ENCODE data around the gene PAFAH1B2.

PAFAH1B2 gene

GRCh38 chr11:117097389-117098268, 46.5 kb upstream of the PAFAH1B2 start:
- peak overlapping the region; percentile 80 for H3K4me3 ChIP-seq (ENCODE audit: low read length)
- peak; percentile 32 for DNase-seq (ENCODE audit: low read depth)
- no peak for TF ChIP-seq CTCF (IDR thresholded peaks at IDR 0.05; ENCODE audit: insufficient read depth, low read depth, low read length, missing control alignments)

GRCh38 chr11:117098269-117099232, 45.5 kb upstream of the PAFAH1B2 start, which contains the start of gene SIK3:
SIK3 (minus strand) TSS chr11:117098428; CDS start chr11:117098415, 13 bp downstream.
- peak within 1 kb of the TSS; percentile 80 for H3K4me3 ChIP-seq (ENCODE audit: low read length)
- DNase-seq (ENCODE audit: low read depth) = peak; percentile 93
- peak; percentile 23 for TF ChIP-seq CTCF (IDR thresholded peaks at IDR 0.05; ENCODE audit: insufficient read depth, low read depth, low read length, missing control alignments)

GRCh38 chr11:117099696-117100095, 44.4 kb upstream of the PAFAH1B2 start:
- TF ChIP-seq CTCF (IDR thresholded peaks at IDR 0.05; ENCODE audit: insufficient read depth, low read depth, low read length, missing control alignments) = no peak
- no peak overlapping the region for H3K4me3 ChIP-seq (ENCODE audit: low read length)

GRCh38 chr11:117100556-117100955, 43.5 kb upstream of the PAFAH1B2 start:
- TF ChIP-seq CTCF (IDR thresholded peaks at IDR 0.05; ENCODE audit: insufficient read depth, low read depth, low read length, missing control alignments) = no peak
- no peak for DNase-seq (ENCODE audit: low read depth)
- no peak overlapping the region for H3K4me3 ChIP-seq (ENCODE audit: low read length)

More at GRCh38 chr11:117099696-117100095, 44.4 kb upstream of the PAFAH1B2 start:
- DNase-seq (ENCODE audit: low read depth) = no peak

- TF ChIP-seq CTCF (IDR thresholded peaks at IDR 0.05; ENCODE audit: insufficient read depth, low read depth, low read length, missing control alignments) = no peak
- DNase-seq (ENCODE audit: low read depth) = no peak
- no peak overlapping the region for H3K4me3 ChIP-seq (ENCODE audit: low read length)
Observed at GRCh38 chr11:117107701-117108590, 36.1 kb upstream of the PAFAH1B2 start.

Data from epithelial cell of esophagus (primary cell).